ENCODE measurements around the gene VCX2.

GRCh38 chrX:8204943-8205342, 33.9 kb upstream of the VCX2 start:
- no peak for TF ChIP-seq USF2 (IDR thresholded peaks at IDR 0.05; ENCODE audit: low read depth, low read length)
- TF ChIP-seq CTCF (conservative IDR thresholded peaks at IDR 0.05; ENCODE audit: low read depth, low read length), result no peak
- no peak for TF ChIP-seq POLR2A (IDR thresholded peaks at IDR 0.05; ENCODE audit: low read depth, low read length)
- TF ChIP-seq CEBPB (IDR thresholded peaks at IDR 0.05; ENCODE audit: low read depth, low read length), result no peak
- TF ChIP-seq CHD1 (IDR thresholded peaks at IDR 0.05; ENCODE audit: low read depth, low read length), result no peak
- no peak for TF ChIP-seq RAD21 (IDR thresholded peaks at IDR 0.05; ENCODE audit: low read length)
- TF ChIP-seq RCOR1 (IDR thresholded peaks at IDR 0.05; ENCODE audit: insufficient replicate concordance, low read length), result no peak
- no peak for TF ChIP-seq FOS (IDR thresholded peaks at IDR 0.05; ENCODE audit: low read depth, low read length)
- no peak for TF ChIP-seq RFX5 (IDR thresholded peaks at IDR 0.05; ENCODE audit: low read depth, low read length)
- TF ChIP-seq BHLHE40 (IDR thresholded peaks at IDR 0.05; ENCODE audit: low read depth, low read length), result no peak
- TF ChIP-seq MAZ (IDR thresholded peaks at IDR 0.05; ENCODE audit: borderline replicate concordance, low read depth, low read length), result no peak
- TF ChIP-seq ELK1 (IDR thresholded peaks at IDR 0.05; ENCODE audit: borderline replicate concordance, low read depth, low read length), result no peak
- no peak for TF ChIP-seq MXI1 (IDR thresholded peaks at IDR 0.05; ENCODE audit: borderline replicate concordance, low read depth, low read length)

Measured in IMR-90 (cell line).